Neural cell (in vitro differentiated cells): ENCODE results near the gene TXNDC11. TPM values are rescaled to one million over a fixed set of nuclear protein-coding genes. Genes with fewer than 3 reads are reported as not detected.

Source experiments
- H2AFZ ChIP-seq: fragments of 200-600, 300-800 bp; sonication (generic), shearing (Covaris generic); 2 replicates; pipeline ENCODE4 v1.6.0; 2014; ENCODE audit warnings: low read depth, mild to moderate bottlenecking, antibody characterized with exemption, low read length, moderate library complexity
- H3F3A ChIP-seq: fragments of 200-600 bp; shearing (Covaris generic); 2 replicates; pipeline ENCODE4 v1.6.1; 2016; ENCODE audit warnings: mild to moderate bottlenecking, moderate library complexity, mixed read lengths, antibody characterized with exemption, low read length; ENCODE audit not compliant: insufficient read depth, poor library complexity, severe bottlenecking
- H3K27ac ChIP-seq: fragments of 200-600, 300-800 bp; sonication (generic), shearing (Covaris generic); 2 replicates; pipeline ENCODE4 v1.5.1; 2014; ENCODE audit warnings: mild to moderate bottlenecking, low read length, moderate library complexity
- H3K27me3 ChIP-seq: fragments of 300-800, 200-600 bp; sonication (generic), shearing (Covaris generic); 2 replicates; pipeline ENCODE4 v1.6.0; 2014; ENCODE audit warnings: mild to moderate bottlenecking, low read depth, low read length, moderate library complexity; ENCODE audit not compliant: insufficient read depth
- H3K36me3 ChIP-seq: fragments of 300-800, 200-600 bp; sonication (generic), shearing (Covaris generic); 2 replicates; pipeline ENCODE4 v1.5.1; 2014; ENCODE audit warnings: mild to moderate bottlenecking, antibody characterized with exemption, low read length, moderate library complexity; ENCODE audit not compliant: insufficient read depth
- H3K4me2 ChIP-seq: fragments of 300-800, 200-600 bp; sonication (generic), shearing (Covaris generic); 2 replicates; pipeline ENCODE4 v1.6.0; 2014; ENCODE audit warnings: mild to moderate bottlenecking, low read length
- H3K4me3 ChIP-seq: fragments of 300-800, 200-600 bp; sonication (generic), shearing (Covaris generic); 2 replicates; pipeline ENCODE4 v1.5.1; 2014; ENCODE audit warnings: mild to moderate bottlenecking, low read length, moderate library complexity
- H3K79me2 ChIP-seq: fragments of 200-600 bp; shearing (Covaris generic); replicated peaks from 2 replicates; pipeline ENCODE4 v1.6.0; 2014; ENCODE audit warnings: mild to moderate bottlenecking, low read length, moderate library complexity; ENCODE audit not compliant: insufficient read depth
- H3K9ac ChIP-seq: fragments of 300-800, 200-600 bp; sonication (generic), shearing (Covaris generic); 2 replicates; pipeline ENCODE4 v1.6.1; 2016; ENCODE audit warnings: mild to moderate bottlenecking, low read length, mixed read lengths
- H3K9me2 ChIP-seq: fragments of 200-600 bp; shearing (Covaris generic); 2 replicates; pipeline ENCODE4 v1.6.1; 2016; ENCODE audit warnings: mild to moderate bottlenecking, low read length, mixed read lengths; ENCODE audit not compliant: insufficient read depth
- H3K9me3 ChIP-seq: fragments of 200-600, 300-800 bp; sonication (generic), shearing (Covaris generic); 2 replicates; pipeline ENCODE4 v1.6.1; 2016; ENCODE audit warnings: mild to moderate bottlenecking, mixed run types, low read length, moderate library complexity, mixed read lengths
- H4K20me1 ChIP-seq: fragments of 200-600 bp; shearing (Covaris generic); 2 replicates; pipeline ENCODE4 v1.6.1; 2016; ENCODE audit warnings: mild to moderate bottlenecking, mixed run types; ENCODE audit not compliant: insufficient read depth
- CTCF ChIP-seq: fragments of 450-650 bp; IDR thresholded peaks from 2 replicates; pipeline ENCODE4 v1.5.1; 2014; ENCODE audit warnings: antibody characterized with exemption, mild to moderate bottlenecking, moderate library complexity; ENCODE audit not compliant: poor library complexity, severe bottlenecking
- EP300 ChIP-seq: fragments of 450-650 bp; conservative IDR thresholded peaks from 2 replicates; pipeline ENCODE4 v1.6.1; 2014; ENCODE audit warnings: antibody characterized with exemption, mild to moderate bottlenecking, moderate library complexity; ENCODE audit not compliant: poor library complexity, severe bottlenecking
- EZH2 ChIP-seq: fragments of 200-600, 300-800 bp; shearing (Covaris generic), sonication (generic); IDR thresholded peaks from 2 replicates; pipeline ENCODE4 v1.6.1; 2014; ENCODE audit warnings: antibody characterized with exemption, low read length, borderline replicate concordance, mild to moderate bottlenecking; ENCODE audit not compliant: insufficient read depth, poor library complexity, severe bottlenecking
- MXI1 ChIP-seq: fragments of 450-650 bp; conservative IDR thresholded peaks from 2 replicates; pipeline ENCODE4 v1.6.1; 2014; ENCODE audit warnings: antibody characterized with exemption, mild to moderate bottlenecking; ENCODE audit not compliant: poor library complexity, severe bottlenecking
- POLR2AphosphoS5 ChIP-seq: IDR thresholded peaks from 2 replicates; pipeline ENCODE4 v1.6.1; 2012
- RAD21 ChIP-seq: fragments of 450-650 bp; conservative IDR thresholded peaks from 2 replicates; pipeline ENCODE4 v1.6.1; 2014; ENCODE audit warnings: antibody characterized with exemption, mild to moderate bottlenecking, moderate library complexity
- REST ChIP-seq: IDR thresholded peaks from 2 replicates; pipeline ENCODE4 v1.6.1; 2012; ENCODE audit warnings: borderline replicate concordance
- SMC3 ChIP-seq: fragments of 450-650 bp; conservative IDR thresholded peaks from 2 replicates; pipeline ENCODE4 v1.6.1; 2014; ENCODE audit warnings: antibody characterized with exemption, mild to moderate bottlenecking, moderate library complexity; ENCODE audit not compliant: poor library complexity
- TAF1 ChIP-seq: IDR thresholded peaks from 2 replicates; pipeline ENCODE4 v1.6.1; 2012; ENCODE audit warnings: low read depth
- polyA plus RNA-seq: library from polyadenylated mRNA; depleted of rRNA; stranded (reverse); fragments of >200 nt; gene quantifications from 2 replicates; pipeline ENCODE4 v1.2.3, GENCODE V29; 2014

The TXNDC11 gene
- polyA plus RNA-seq, 1 donor from 2014 or later: 10.9 TPM

GRCh38 chr16:11677959-11678881 lies 64.4 kb downstream of the TXNDC11 start:
- H3K4me2 ChIP-seq: no peak overlapping the region
- no peak overlapping the region for H3K4me3 ChIP-seq
- H3K9me3 ChIP-seq: no peaks in the 10 kb centered on the region
- H2AFZ ChIP-seq: no peak overlapping the region
- no peaks in the 10 kb centered on the region for H3K9me2 ChIP-seq
- no peak overlapping the region for H3K9ac ChIP-seq
- H3F3A ChIP-seq: no peaks in the 10 kb centered on the region
- H3K27ac ChIP-seq: no peak overlapping the region
- no peaks in the 10 kb centered on the region for H3K36me3 ChIP-seq
- H3K79me2 ChIP-seq: peaks cover 4% of the 10 kb centered on the region
- TF ChIP-seq TAF1: no peak
- TF ChIP-seq REST: no peak
- no peak for TF ChIP-seq EZH2
- no peak for TF ChIP-seq MXI1
- no peak for TF ChIP-seq EP300
- no peak for TF ChIP-seq RAD21
- peaks cover 27% of the 10 kb centered on the region for H4K20me1 ChIP-seq
- no peaks in the 10 kb centered on the region for H3K27me3 ChIP-seq

- H3K36me3 ChIP-seq: no peaks in the 10 kb centered on the region
- H3K9ac ChIP-seq: no peak overlapping the region
- H3K4me2 ChIP-seq: no peak overlapping the region
- H3K4me3 ChIP-seq: no peak overlapping the region
- H2AFZ ChIP-seq: no peak overlapping the region
- no peaks in the 10 kb centered on the region for H3K9me2 ChIP-seq
- TF ChIP-seq EZH2 (no peak), RAD21 (no peak), EP300 (no peak), TAF1 (no peak), SMC3 (no peak), CTCF (no peak), MXI1 (no peak), POLR2AphosphoS5 (no peak), REST (no peak)
- no peak overlapping the region for H3K27ac ChIP-seq
- H3K9me3 ChIP-seq: no peaks in the 10 kb centered on the region
- peaks cover 34% of the 10 kb centered on the region for H4K20me1 ChIP-seq
- H3K27me3 ChIP-seq: no peaks in the 10 kb centered on the region
- H3F3A ChIP-seq: no peaks in the 10 kb centered on the region
- peaks cover 11% of the 10 kb centered on the region for H3K79me2 ChIP-seq
Measured at GRCh38 chr16:11677451-11677951, 65.2 kb downstream of the TXNDC11 start.
